AG09319 (cell line): ENCODE data around the gene ARMC9.
"Not testable (repeated sequence)": the region's sequence is repeated elsewhere in the genome, so short reads cannot be mapped to it uniquely, and the experiment has no call there.

Experiments
- DNase-seq: peaks from one replicate; pipeline ENCODE4 v3.0.0-alpha.2; 2010; ENCODE audit warnings: low read depth; ENCODE audit errors: extremely low read depth
- TF ChIP-seq, protein P1 (sequence below): IDR thresholded peaks from 2 replicates; pipeline ENCODE4 v1.5.1; 2011; ENCODE audit warnings: low read depth, mild to moderate bottlenecking, inconsistent platforms, low read length, moderate library complexity

ARMC9 gene

DNA sequence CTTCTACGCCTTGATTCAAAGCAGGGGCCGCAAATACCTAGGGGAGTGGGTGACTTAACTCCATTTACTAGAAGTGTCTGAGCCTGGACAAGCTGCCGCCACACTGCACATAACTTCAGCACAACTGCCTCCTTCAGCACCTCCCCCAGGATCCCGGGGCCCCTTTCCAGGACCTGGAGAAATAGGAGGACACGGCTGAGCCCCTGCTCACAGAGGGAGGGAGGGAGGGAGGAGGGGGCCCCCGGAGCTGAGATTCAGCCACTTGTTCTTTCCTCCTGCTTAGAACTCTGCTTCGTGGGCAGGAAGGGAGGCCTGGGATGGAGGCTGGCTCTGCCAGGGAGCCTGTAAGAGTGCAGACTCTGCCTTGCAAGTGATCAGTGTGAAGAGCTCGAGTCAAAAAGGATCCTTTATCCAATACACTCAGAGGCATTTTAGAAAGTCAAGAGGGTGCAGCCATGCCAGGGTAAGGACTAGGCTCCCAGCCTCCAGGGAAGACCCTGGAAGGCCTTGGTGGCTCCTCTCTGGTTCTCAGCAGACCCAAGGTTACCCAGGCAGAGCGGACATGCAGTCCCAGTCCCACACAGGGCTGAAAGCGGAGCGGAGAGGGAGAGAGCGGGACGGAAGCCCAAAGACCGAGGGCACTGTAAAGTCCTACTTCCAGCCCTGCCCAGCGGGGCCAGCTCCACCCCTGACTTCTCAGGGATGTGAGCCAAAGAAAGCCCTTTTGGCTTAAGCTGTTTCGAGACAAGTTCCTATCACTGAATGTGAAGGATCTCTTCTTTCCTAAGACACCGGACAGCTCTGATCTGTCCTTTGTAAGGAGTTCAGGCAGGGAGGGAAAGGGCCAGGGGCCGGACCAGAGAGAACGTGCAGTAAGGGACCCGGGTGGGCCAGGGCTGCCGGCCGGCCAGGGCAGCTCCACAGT, 8.6 kb upstream of the ARMC9 start:
- no peak for DNase-seq
- TF ChIP-seq, protein P1, sequence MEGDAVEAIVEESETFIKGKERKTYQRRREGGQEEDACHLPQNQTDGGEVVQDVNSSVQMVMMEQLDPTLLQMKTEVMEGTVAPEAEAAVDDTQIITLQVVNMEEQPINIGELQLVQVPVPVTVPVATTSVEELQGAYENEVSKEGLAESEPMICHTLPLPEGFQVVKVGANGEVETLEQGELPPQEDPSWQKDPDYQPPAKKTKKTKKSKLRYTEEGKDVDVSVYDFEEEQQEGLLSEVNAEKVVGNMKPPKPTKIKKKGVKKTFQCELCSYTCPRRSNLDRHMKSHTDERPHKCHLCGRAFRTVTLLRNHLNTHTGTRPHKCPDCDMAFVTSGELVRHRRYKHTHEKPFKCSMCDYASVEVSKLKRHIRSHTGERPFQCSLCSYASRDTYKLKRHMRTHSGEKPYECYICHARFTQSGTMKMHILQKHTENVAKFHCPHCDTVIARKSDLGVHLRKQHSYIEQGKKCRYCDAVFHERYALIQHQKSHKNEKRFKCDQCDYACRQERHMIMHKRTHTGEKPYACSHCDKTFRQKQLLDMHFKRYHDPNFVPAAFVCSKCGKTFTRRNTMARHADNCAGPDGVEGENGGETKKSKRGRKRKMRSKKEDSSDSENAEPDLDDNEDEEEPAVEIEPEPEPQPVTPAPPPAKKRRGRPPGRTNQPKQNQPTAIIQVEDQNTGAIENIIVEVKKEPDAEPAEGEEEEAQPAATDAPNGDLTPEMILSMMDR = no peak

DNA sequence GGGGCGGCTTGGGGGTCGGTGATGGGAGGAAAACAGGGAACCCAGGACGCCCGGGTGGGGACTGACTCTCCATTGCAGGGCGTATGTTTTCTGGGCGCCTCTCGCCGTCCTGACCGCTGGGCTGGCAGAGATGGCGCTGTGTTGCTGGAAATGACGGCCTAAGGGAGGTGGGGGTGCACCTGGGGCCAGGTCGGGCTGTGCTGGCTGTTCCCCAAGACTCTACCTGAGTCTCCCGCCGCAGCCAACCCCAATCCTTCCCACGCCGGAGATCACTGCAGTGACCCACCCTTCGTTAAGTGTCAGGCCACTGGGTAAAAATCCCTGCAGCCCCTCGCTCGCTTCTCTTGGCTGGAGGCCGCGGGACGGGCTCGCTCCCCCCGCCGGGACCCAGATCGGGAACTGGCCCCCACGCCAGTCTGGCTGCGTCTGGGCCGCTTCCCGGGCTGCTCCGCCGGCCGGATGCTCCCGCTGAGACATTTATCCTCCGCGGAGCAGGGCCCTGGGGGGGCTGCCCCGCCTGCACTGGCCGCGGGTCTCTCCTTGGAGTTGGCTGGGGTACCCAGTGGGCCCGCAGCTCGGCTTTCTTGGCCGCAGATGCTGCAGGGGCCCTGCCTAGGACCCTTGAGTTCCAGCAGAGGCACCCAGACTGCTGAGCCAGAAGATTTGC, 7.8 kb upstream of the ARMC9 start:
- DNase-seq = no peak
- TF ChIP-seq, protein P1 = no peak; the same call in 1 of the 2 replicates

DNA sequence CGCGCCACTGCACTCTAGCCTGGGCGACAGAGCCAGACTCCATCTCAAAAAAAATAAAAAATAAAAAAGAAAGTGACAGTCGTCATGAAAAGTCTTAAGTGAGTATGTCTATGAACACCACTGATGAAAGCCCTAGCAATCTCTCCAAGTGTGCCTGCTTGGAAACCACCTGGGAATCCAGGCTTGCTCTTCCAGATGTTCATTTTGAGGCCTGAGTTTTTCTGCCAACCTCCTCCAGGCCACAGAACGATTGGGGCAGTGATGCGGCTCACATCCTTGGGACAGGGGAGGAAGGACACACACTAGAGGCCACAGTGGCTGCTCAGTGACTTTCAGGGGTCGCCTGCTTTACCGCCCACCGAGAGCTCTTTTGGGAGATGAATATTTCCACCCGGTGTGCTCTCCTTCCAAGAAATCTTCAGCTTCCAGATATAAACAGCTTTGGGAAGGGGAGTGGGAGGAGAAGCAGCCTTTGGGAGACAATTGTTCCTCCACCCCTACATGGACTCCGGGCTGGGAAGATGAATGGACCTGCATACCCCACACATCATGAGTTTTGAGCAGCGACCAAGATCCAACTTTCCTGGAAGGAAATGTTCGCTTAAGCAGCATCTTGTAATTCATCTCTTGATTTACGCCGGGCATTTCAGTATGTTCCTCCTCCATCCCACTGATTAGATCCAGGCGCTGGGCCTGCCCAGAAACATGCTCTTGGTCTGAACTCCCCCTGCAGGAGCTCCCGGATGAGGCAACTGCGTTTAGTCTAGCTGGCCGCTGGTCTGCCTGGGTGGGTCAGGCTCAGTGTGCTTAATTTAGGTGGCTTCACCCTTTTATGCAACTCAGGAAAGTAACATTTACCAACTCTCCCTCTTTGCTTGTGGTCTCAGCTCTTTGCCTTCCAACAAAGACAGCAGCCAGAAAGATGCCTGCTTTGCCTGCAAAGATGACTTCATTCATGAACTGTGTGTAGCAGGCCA, 6.2 kb upstream of the ARMC9 start:
- peak; percentile 86 for DNase-seq

DNA sequence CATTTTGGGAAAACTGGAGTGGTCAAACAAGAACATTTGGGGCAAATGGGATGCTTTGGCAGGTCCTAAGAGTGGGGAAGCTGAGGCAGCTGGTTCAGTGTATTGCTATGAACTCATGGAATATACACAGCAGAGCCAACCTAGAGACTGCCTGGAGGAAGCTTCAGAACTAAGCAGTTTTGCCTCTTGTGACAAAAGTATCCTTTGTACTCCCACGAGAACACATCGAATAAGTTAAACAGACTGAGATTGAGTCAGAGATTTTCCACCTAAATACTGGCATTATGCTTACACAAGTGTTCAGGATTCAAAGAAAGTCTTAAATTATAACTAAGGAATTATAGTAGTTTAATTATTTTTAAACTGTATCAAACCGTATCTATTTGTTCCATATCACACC, 5.2 kb upstream of the ARMC9 start:
- DNase-seq = no peak
- TF ChIP-seq, protein P1 = no peak

More for the DNA sequence above, 6.2 kb upstream of the ARMC9 start:
- TF ChIP-seq, protein P1 = peak; percentile 94

DNA sequence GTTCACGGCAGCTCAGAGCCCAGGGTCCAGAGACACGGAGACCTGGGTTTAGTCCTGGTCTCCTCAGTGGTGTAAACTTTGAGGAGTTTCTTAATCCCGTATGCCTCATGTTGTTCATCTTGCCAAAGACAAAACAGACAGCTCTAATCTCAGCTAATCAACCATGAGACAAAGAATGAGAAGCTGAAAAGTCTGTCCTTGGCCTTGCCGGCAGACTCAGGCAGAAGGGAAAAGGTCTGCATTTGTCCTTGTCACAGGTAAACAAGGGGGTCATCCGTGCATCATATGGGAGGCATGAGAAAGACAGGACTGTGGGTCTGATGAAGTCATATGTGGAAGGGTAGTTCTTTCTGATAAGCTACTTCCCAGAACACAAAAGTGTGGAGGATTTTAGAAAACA, 1.8 kb upstream of the ARMC9 start:
- DNase-seq = no peak
- TF ChIP-seq, protein P1 = no peak

DNA sequence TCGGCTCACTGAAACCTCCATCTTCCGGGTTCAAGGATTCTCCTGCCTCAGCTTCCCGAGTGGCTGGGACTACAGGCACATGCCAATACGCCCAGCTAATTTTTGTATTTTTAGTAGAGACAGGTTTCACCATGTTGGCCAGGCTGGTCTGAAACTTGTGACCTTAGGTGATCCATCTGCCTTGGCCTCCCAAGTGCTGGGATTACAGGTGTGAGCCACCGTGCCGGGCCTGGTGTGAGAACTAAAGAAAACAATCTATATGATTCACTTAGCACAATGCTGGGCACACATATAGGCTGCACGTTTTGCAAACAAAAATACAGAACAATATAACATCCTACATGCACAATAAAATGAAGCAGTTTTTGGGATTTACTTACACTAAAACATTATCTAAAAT, 1.2 kb upstream of the ARMC9 start:
- not testable (repeated sequence) for DNase-seq

DNA sequence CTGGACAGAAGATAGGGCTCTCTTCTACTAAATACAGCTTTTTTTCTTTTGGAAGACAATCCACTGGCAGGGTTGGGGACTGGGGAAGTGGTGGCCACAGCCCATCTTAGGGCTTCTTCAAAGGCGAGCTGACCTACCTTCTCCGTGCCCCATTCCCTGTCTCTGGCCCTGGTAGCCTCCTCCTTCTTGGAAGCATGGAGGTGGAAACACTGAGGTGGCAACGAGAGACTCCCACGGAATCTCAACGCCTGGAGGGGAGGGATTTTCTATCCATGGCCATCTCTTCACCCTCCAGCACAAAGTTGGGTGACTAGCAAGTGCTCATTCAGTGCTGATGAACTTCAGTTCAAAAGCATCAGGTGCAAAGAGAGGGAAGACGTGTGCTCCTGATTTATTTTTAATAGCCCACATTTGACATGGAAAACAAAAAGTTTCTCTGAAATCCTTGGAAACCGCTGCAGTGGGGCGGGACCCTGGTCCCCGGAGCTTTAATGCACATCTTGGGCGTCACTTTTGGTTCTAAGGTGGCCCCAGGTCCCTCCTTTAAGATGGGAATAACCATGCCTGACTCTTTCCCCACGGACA, 633 bp upstream of the ARMC9 start:
- no peak for DNase-seq
- TF ChIP-seq, protein P1 = no peak
